ENCODE data around the gene FKBP15. TPM values are rescaled to one million over a fixed set of nuclear protein-coding genes. Genes with fewer than 3 reads are reported as not detected.

The FKBP15 gene
- total and polyA plus RNA-seq, 2 of the 8 experiments (the other 6 are each of a cell fraction or from before 2014, with no cell fraction given), result 9.9 to 13.8 TPM

- no peak for TF ChIP-seq SP1 (IDR thresholded peaks at IDR 0.05; ENCODE audit: low read depth, low read length)
Observed at GRCh38 chr9:113181165-113181564, 39.9 kb downstream of the FKBP15 start (continued).

- Histone ChIP-seq H3K4me2 (ENCODE audit: insufficient read depth in 1 of 2, low read depth in 2 of 2, low read length in 2 of 2) (no peak overlapping the region), H3K9me3 (ENCODE audit: insufficient read depth in 2 of 2, low read depth in 1 of 2, low read length in 1 of 2) (no peaks in the 10 kb centered on the region), H3K36me3 (ENCODE audit: control insufficient read depth in 2 of 4, insufficient read depth in 4 of 4, low read length in 3 of 4) (peaks cover 2 to 39% (median 27%) of the 10 kb centered on the region in 4 experiments; a peak in 6 of 8 replicates), H3K27me3 (replicated peaks in 1 of 4; ENCODE audit: control insufficient read depth in 3 of 4, extremely low read depth in 1 of 4, insufficient read depth in 3 of 4, low read length in 3 of 4) (no peaks in the 10 kb centered on the region), H3K79me2 (ENCODE audit: control insufficient read depth in 1 of 2, insufficient read depth in 2 of 2, low read length in 2 of 2) (no peaks in the 10 kb centered on the region), H3K9ac (replicated peaks in 1 of 4; ENCODE audit: extremely low read depth in 1 of 4, low read depth in 3 of 4, low read length in 3 of 4) (no peak overlapping the region), H3K27ac (ENCODE audit: low read depth, low read length) (no peak overlapping the region), H4K8ac (ENCODE audit: extremely low read depth, insufficient read depth, low read length) (no peak overlapping the region), H3K4me3 (ENCODE audit: extremely low read depth in 1 of 4, insufficient read depth in 2 of 4, low read depth in 3 of 4, low read length in 4 of 4) (no peak overlapping the region), H3K18ac (ENCODE audit: extremely low read depth, low read length) (no peak overlapping the region), H3K23ac (ENCODE audit: insufficient read length) (no peak overlapping the region), H4K91ac (replicated peaks; ENCODE audit: insufficient read length, low read length) (no peak overlapping the region), H2BK120ac (replicated peaks; ENCODE audit: low read depth, low read length) (no peak overlapping the region), H2BK5ac (ENCODE audit: low read depth, low read length) (no peak overlapping the region), H3K79me1 (ENCODE audit: low read depth, low read length) (no peaks in the 10 kb centered on the region), H2BK12ac (ENCODE audit: low read depth, low read length) (no peak overlapping the region), H2AFZ (ENCODE audit: low read length) (no peak overlapping the region), H3K4ac (replicated peaks; ENCODE audit: insufficient read length, low read depth, low read length) (no peak overlapping the region), H3K14ac (ENCODE audit: insufficient read length) (no peak overlapping the region), H3K23me2 (ENCODE audit: low read depth, low read length) (no peaks in the 10 kb centered on the region), H2BK15ac (ENCODE audit: low read length) (no peak overlapping the region), H4K20me1 (replicated peaks in 1 of 2; ENCODE audit: control insufficient read depth in 1 of 2, insufficient read depth in 2 of 2, low read length in 2 of 2) (no peaks in the 10 kb centered on the region), H4K5ac (ENCODE audit: insufficient read length, low read depth, low read length) (no peak overlapping the region), H3K4me1 (replicated peaks in 1 of 4; ENCODE audit: control insufficient read depth in 3 of 4, insufficient read depth in 4 of 4, low read length in 3 of 4) (no peaks in the 10 kb centered on the region), H3K56ac (replicated peaks; ENCODE audit: insufficient read length, low read depth, low read length) (no peak overlapping the region), H2AK5ac (ENCODE audit: low read depth, low read length) (no peak overlapping the region), H2BK20ac (ENCODE audit: low read length) (no peak overlapping the region)
- WGBS, 2 experiments (ENCODE audit: extremely low coverage in 1 of 2, insufficient coverage in 1 of 2, insufficient read length in 1 of 2, insufficient replicate concordance in 2 of 2, low coverage in 1 of 2, low lambda C conversion rate in 2 of 2, missing lambda C conversion rate in 1 of 2), result 0% methylated on average over 1 of the region's 1 CpG; no CpG with 5 or more reads in 1 of the 2 experiments
- CTCF ChIA-PET (ENCODE audit: partially characterized antibody), result no interaction called here
- FAIRE-seq (no peak), DNase-seq (ENCODE audit: low read depth in 1 of 2, low spot score in 2 of 2) (no peak)
- POLR2A ChIA-PET (ENCODE audit: partially characterized antibody), result no interaction called here
- TF ChIP-seq BCL11A (IDR thresholded peaks at IDR 0.05; ENCODE audit: low read depth in 2 of 2, low read length in 2 of 2) (no peak), EZH2 (IDR thresholded peaks at IDR 0.05; ENCODE audit: low read depth, low read length, severe bottlenecking) (no peak)
Observed at GRCh38 chr9:113179839-113180238, 41.2 kb downstream of the FKBP15 start.

Data from H1 (cell line).